GM19240 (cell line): Measurements from ENCODE around the gene SLC16A13.
"Not testable (repeated sequence)": the region's sequence is repeated elsewhere in the genome, so short reads cannot be mapped to it uniquely, and the experiment has no call there.

Experiments
- DNase-seq: peaks from one replicate; pipeline ENCODE4 v3.0.0; 2011; ENCODE audit warnings: low spot score; ENCODE audit not compliant: insufficient read length

SLC16A13 gene

DNA sequence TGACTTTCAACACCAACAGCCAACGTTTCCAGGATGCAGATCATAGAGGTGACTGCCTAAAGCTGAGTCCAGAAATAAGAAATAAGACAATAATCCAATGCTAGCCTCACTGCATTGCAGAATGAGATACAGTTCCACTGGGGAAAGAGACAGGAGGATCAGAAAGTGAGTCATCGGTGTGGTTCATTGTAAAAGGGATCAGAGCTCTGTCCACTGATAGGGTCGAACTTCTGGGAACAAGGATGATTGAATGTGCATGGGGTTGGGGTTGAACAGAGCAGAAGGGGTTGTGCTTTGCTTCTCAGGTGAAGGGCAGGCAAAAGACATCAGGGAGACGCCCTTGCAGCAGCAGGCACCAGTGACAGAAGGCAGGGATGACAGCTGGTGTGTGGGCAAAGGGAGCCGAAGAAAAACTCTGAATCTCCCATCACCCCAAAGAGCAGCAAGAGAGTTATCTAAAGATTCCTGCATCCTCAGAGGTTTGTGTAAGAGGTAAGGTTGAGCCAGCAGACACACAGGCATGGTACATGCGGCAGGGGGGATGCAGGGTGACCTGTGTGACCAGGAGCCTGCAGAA is 27.8 kb downstream of the SLC16A13 start:
- DNase-seq: no peak

DNA sequence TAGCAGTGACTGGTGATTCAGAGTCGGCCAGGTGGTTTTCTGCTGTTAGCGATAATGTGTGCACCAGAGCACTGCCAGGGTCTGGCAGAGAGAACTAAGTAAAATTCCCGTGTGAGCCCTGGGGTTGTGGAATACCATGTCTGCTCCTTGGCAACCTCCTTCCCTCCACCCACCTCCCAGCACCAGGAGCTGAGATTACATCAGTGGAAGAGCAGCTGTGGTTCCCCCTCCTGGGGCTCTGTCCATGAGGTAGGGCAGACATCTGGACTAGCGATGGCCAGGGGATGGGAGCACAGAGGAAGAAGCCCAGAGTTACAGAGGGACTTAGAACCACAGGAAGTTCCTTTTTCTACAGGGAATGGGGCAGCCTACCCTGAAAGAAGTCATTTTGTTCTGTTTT is 28.4 kb downstream of the SLC16A13 start:
- DNase-seq: no peak

DNA sequence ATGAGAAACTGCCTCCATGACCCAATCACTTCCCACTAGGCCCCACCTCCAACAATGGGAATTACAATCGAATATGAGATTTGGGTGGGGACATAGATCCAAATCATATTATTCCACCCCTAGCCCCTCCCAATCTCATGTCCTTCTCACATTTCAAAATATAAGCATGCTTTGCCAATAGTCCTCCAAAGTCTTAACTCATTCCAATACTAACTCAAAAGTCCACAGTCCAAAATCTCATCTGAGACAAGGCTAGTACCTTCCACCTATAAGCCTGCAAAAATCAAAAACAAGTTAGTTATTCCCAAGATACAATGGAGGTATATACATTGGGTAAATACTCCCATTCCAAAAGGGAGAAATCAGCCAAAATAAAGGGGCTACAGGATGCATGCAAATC is 31.4 kb downstream of the SLC16A13 start:
- no peak for DNase-seq

DNA sequence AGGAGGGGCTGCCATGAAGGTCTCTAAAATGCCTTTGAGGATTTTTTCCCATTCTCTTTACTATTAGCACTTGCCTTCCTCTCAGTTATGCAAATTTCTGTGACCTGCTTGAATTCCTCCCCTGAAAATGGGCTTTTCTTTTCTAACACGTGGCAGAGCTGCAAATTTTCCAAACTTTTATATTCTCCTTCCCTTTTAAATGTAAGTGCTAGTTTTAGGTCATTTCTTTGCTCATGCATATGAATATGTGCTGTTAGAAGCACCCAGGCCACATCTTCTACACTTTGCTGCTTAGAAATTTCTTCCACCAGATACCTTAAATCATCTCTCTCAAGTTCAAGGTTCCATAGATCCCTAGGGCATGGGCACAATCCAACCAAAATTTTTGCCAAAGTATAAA is 32.5 kb downstream of the SLC16A13 start:
- no peak for DNase-seq

DNA sequence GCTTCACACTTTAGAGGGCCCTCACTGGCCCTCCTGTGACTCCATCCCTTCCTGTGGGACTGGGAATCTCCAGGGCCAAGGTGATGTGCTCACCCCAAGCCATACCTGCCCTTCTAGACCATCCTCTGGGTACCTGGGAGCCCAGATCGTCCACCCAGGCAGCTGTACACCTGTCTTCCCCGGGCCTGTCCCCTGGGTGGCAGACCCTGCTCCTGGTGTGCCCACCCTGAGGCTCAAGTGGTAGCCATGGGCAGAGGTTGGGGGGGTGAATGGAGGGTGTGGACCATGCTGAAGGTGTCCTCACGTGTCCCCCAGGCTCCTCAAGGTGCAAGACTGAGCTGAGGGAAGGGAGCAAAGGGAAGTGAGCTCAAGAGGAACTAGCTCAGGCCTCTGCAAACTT is 34.9 kb downstream of the SLC16A13 start:
- DNase-seq: no peak

DNA sequence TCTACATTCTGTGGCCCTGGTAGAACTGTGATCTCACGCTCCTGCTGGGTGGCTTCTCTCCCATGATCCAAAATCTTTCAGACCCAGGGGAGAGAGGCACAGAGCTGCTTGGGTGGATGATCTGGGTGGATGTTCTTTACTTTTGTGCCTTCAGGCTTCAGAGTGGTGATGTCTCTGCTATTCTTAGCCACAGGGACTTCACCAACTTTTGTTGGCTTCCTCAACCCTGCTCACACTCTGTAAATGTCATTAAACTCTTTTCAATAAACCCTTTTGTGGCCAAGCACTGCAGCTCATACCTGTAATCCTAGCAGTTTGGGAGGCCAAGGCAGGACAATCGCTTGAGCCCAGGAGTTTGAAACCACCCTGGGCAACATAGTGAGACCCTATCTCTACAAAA is 36.6 kb downstream of the SLC16A13 start:
- DNase-seq: no peak

DNA sequence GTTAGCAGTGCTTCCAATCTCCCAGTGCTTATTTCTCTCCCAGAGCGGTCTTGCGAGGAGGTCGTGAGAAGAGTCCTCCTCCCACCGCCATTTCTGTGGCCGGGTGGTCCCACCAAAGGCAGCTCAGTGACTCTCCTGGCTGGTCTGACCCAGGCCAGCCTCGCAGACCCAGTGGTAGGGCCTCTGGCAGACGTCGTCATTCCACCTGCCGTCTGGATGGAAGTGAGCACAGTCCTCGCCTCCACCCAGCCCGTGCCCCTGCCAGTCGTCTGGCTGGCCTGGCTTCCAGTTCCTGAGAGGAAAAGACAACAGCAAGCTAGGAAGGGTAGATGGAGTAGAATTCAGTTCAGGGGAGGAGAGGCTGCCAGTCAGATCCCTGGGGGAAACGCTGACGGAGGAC is 39.1 kb downstream of the SLC16A13 start:
- no peak for DNase-seq

DNA sequence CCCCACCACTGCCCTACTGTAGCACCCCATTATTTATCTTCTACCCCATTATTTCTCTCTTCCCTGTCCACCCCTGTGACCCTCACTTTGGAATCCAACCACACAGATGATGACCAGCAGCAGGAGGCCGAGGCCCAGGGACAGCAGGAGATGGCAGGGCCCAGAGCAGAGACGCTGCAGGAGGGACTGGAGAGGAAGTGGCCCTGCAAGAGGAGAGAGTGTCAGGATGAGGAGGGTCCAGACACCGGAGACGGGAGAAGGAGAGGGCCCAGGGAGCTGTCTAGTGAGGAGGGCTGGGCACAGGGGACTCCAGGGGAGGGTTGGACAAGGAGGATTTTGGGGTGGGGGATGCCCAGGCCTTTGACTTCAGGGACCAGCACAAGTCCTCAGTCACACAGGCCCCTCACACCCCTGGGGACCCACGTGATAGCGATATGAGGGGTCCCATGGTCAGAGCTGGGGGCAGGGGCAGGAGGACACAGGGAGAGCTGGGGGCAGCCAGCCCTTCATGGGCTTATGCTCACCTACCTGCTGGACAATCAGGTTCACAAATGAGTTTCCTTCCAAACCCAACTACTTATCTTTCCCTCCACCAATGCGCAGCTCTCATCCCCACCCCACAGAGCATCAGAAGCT is 42.2 kb downstream of the SLC16A13 start:
- no peak for DNase-seq

DNA sequence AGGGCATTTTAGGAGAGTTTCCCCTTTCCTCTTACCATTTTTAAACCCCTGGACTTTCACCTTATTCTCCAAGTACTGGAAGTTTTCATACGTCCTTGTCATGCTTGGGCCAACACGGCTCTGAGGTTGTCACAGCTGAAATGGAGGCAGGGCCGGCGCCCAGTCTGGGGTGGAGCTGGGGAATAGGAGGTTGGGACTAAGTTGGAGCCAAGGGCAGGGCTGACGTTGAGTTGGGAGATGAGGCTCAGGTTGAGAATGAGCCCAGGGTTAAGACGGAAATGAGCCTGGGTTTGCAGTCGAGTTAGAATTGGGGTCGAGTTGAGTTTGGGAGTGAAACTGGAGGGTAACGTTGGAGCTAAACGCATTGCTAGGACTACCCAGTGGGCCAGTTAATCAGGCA is 42.9 kb downstream of the SLC16A13 start:
- no peak for DNase-seq

DNA sequence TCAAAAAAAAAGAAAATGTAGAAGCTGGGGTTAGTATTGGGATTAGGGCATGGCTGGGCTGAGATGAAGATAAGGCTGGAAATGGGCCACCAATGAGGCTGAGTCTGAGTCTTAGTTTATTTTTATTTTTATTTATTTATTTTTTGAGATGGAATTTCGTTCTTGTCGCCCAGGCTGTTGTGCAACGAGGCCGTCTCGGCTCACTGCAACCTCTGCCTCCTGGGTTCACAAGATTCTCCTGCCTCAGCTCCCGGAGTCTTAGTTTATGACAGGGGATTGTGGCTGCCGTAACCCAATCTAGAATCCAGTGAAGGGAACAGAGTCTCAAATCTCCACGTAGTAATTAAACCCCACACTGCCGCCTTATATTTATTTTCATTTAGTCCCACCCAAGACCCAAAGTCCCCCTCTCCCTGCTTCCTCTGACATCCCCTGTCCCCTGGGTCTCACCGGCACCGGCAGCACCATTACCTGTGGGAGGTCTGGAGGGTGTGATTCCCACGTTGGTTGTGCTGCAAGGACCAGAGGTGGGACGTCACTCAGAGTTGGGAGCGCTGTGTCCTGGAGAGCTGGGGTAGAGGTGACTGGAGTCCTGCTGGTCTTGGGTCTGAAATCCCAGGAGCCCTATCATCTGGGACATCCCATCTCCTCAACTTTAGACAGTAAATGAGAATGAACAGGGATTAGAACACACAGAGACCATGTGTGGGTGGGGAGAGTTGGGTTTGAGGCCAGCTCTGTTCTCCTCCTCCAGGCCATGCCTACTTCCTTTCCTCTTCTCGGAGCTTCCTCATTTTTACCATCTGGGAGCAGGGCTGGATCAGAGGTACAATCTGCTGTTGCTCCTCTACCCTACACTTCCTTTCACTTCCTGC is 44.0 kb downstream of the SLC16A13 start, which contains the start of gene CLEC10A:
Gene CLEC10A, minus strand, starts transcription at position 671 of the 875 bp plus-strand sequence. CDS start 1,439 bp downstream, outside the sequence.
- DNase-seq: no peak

DNA sequence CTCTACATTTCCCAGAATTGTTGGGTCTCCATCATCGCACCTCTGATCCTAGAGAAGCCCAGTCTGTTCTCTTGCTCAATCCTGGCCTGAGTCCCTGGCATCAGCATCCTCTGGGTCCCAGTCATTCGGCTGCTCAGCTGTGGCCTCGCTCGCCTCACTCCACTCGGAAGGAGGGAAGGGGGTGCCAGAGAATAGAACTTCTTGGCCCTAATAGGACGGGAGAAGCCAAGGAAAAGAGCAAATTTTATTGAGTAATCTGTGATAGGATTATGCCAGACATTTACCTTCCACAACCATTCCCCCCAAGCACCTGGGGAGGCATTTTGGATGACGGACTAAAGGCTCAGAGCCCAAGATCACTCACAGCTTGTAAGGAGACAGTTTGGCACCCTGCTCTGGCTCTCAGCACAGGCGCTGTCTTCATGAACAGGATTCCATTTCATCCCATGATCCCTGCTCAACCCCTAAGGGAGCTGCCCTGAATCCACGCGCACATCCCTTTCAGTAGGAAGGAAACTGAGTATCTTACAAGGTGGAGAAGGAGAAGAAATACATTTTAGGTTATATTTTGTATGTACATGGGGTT is 44.7 kb downstream of the SLC16A13 start:
- DNase-seq: no peak

DNA sequence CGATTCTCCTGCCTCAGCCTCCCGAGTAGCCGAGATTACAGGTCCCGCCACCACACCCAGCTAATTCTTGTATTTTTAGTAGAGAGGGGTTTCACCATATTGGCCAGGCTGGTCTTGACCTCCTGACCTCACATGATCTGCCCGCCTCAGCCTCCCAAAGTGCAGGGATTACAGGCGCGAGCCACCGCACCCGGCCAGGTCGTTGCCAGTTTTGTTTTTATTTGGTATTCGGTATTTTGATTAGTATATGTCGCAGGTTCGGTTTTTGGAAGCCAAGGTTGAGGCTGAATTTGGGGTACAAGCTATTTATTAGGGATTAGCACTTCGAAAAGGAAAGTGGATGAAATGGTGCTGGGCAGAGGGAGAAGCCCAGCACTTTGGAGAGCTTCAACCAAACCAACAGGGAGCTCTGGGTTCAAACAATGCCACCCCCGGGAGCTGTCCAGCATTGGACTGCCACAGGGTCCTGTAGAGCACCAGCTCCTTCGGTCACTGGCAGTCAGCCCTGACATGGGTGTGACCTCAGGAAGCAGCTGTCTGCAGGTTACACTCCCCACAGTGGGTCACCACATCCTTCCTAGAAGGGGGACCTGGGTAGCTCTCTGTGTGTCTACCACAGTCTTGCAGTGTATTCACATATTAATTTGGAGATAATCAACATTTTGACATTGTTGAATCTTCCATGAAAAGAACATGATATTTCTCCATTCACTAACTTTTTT is 45.7 kb downstream of the SLC16A13 start:
- DNase-seq: no peak

DNA sequence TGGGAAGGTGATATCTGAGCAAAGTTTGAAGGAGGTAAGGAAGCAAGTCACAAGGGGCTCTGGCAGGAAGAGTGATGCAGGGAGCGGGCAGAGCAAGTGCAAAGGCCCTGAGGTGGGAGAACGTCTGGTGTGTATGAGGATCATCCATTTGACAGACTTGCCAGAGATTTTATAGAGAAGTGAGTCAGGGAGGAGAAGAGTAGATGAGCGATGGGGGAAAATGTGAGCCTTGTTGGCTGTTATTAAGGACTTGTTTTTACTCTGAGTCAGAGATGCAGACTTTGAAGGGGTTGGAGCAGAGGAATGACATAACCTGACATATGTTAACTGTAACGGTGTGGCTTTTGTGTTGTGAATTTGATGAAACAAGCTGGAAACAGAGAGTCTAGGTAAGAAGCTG is 47.8 kb downstream of the SLC16A13 start:
- DNase-seq: no peak

DNA sequence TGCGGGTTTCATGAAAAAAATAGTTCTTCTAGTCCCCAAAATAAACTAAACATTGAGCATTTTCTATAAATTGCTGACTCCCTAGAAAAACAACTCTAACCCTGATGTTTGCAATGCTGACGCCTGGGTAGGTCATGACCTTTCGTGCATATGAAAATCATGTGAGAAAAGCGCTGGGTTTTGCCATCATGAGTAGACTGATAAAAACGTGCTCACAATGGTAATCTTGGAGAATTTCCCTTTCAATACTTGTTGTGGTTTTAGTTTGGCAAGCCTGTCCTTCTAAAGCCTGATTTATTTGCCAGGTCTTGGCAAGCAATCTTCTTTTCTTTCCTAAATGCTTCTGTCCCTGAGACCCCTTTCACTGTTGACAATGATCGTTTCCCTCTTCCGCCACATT is 48.3 kb downstream of the SLC16A13 start:
- DNase-seq: no peak

DNA sequence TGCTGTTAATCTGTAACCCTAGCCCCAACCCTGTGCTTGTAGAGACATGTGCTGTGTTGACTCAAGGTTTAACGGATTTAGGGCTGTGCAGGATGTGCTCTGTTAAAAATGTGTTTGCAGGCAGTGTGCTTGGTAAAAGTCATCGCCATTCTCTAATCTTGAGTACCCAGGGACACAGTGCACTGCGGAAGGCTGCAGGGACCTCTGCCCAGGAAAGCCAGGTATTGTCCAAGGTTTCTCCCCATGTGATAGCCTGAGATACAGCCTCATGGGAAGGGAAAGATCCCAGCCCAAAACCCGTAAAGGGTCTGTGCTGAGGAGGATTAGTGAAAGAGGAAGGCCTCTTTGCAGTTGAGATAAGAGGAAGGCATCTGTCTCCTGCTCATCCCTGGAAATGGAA is 52.6 kb downstream of the SLC16A13 start:
- not testable (repeated sequence) for DNase-seq

DNA sequence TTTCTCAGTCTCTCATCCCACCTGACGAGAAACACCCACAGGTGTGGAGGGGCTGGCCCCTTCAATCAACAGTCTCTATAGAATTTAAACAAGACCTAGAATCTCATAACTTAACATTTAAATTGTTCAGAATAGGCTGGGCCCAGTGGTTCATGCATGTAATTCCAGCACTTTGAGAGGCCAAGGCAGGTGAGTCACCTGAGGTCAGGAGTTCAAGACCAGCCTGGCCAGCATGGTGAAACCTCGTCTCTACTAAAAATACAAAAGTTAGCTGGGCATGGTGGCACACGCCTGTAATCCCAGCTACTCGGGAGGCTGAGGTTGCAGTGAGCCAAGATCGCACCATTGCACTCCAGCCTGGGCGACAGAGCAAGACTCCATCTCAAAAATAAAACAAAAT is 53.8 kb downstream of the SLC16A13 start:
- DNase-seq: not testable (repeated sequence)
